Skeletal muscle satellite cell (primary cell): ENCODE data around the gene CACNG4.

Experiments used
- H3K27me3 ChIP-seq: 2 replicates; pipeline ENCODE4 v1.7.0; 2013; ENCODE audit warnings: low read length; ENCODE audit not compliant: control insufficient read depth, insufficient read depth
- H3K36me3 ChIP-seq: 2 replicates; pipeline ENCODE4 v1.7.0; 2013; ENCODE audit warnings: mild to moderate bottlenecking, control low read depth, low read length; ENCODE audit not compliant: insufficient read depth
- H3K4me1 ChIP-seq: 2 replicates; pipeline ENCODE4 v1.7.0; 2013; ENCODE audit warnings: low read length; ENCODE audit not compliant: control insufficient read depth, insufficient read depth
- H3K4me2 ChIP-seq: 2 replicates; pipeline ENCODE4 v1.7.0; 2013; ENCODE audit warnings: mild to moderate bottlenecking, low read length
- H3K4me3 ChIP-seq: 2 replicates; pipeline ENCODE4 v1.7.0; 2013; ENCODE audit warnings: low read length
- H3K9ac ChIP-seq: 2 replicates; pipeline ENCODE4 v1.7.0; 2013; ENCODE audit warnings: mild to moderate bottlenecking, low read depth, low read length, moderate library complexity
- H3K9me3 ChIP-seq: replicated peaks from 2 replicates; pipeline ENCODE4 v1.7.0; 2013; ENCODE audit warnings: mild to moderate bottlenecking, control low read depth, low read length

Gene CACNG4

GRCh38 chr17:66989579-66989978, 25.1 kb downstream of the CACNG4 start:
- no peak overlapping the region for H3K4me2 ChIP-seq

DNA sequence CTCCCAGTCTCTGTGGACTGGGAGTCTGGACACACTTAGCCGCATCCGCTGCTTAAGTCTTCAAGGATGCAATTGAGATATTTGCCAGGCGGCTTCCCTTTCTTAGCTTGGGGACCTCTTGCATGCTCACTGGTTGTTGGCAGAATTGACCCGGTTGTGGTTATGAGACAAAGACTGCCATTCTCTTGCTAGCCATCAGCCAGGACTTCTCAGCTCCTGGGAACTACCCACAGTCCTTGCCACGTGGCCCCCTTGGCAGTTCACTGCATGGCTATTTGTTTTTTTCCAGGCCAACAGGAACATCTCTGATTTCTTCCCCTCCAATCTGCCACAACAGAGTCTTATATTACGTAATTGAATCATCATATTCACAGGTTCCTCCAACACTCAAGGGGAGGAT, 25.5 kb downstream of the CACNG4 start:
- peaks cover 76% of the 10 kb centered on the region for H3K27me3 ChIP-seq

More at GRCh38 chr17:66989579-66989978, 25.1 kb downstream of the CACNG4 start:
- H3K4me3 ChIP-seq: no peak overlapping the region
- no peak overlapping the region for H3K9ac ChIP-seq
- no peaks in the 10 kb centered on the region for H3K4me1 ChIP-seq
- H3K27me3 ChIP-seq: peaks cover 77% of the 10 kb centered on the region
- H3K36me3 ChIP-seq: no peaks in the 10 kb centered on the region
- no peaks in the 10 kb centered on the region for H3K9me3 ChIP-seq

GRCh38 chr17:66992911-66993442, 28.5 kb downstream of the CACNG4 start:
- H3K9me3 ChIP-seq: no peaks in the 10 kb centered on the region
- H3K4me3 ChIP-seq: no peak overlapping the region
- no peaks in the 10 kb centered on the region for H3K4me1 ChIP-seq
- no peaks in the 10 kb centered on the region for H3K36me3 ChIP-seq
- no peak overlapping the region for H3K9ac ChIP-seq
- H3K27me3 ChIP-seq: peaks cover 53% of the 10 kb centered on the region
- H3K4me2 ChIP-seq: no peak overlapping the region

More for the DNA sequence above, 25.5 kb downstream of the CACNG4 start:
- Histone ChIP-seq H3K4me3 (no peak overlapping the region), H3K36me3 (no peaks in the 10 kb centered on the region), H3K4me1 (no peaks in the 10 kb centered on the region), H3K9ac (no peak overlapping the region), H3K9me3 (no peaks in the 10 kb centered on the region), H3K4me2 (no peak overlapping the region)

- Histone ChIP-seq H3K9ac (no peak overlapping the region), H3K4me1 (no peaks in the 10 kb centered on the region), H3K4me2 (no peak overlapping the region), H3K36me3 (no peaks in the 10 kb centered on the region), H3K4me3 (no peak overlapping the region), H3K9me3 (no peaks in the 10 kb centered on the region), H3K27me3 (peaks cover 51% of the 10 kb centered on the region)
These were observed 29.9 kb downstream of the CACNG4 start for GRCh38 chr17:66994361-66994760.

- no peak overlapping the region for H3K4me2 ChIP-seq
- no peaks in the 10 kb centered on the region for H3K4me1 ChIP-seq
- no peak overlapping the region for H3K4me3 ChIP-seq
- no peak overlapping the region for H3K9ac ChIP-seq
- no peaks in the 10 kb centered on the region for H3K9me3 ChIP-seq
- H3K27me3 ChIP-seq: peaks cover 51% of the 10 kb centered on the region
- H3K36me3 ChIP-seq: no peaks in the 10 kb centered on the region
These were observed 30.5 kb downstream of the CACNG4 start for GRCh38 chr17:66994930-66995535.

GRCh38 chr17:66995944-66996343, 31.4 kb downstream of the CACNG4 start:
- Histone ChIP-seq H3K9me3 (no peaks in the 10 kb centered on the region), H3K4me2 (no peak overlapping the region), H3K9ac (no peak overlapping the region), H3K36me3 (no peaks in the 10 kb centered on the region), H3K4me3 (no peak overlapping the region), H3K27me3 (peaks cover 54% of the 10 kb centered on the region), H3K4me1 (no peaks in the 10 kb centered on the region)

GRCh38 chr17:66996926-66997325, 32.4 kb downstream of the CACNG4 start:
- no peaks in the 10 kb centered on the region for H3K4me1 ChIP-seq
- no peak overlapping the region for H3K4me3 ChIP-seq
- H3K36me3 ChIP-seq: no peaks in the 10 kb centered on the region
- no peak overlapping the region for H3K4me2 ChIP-seq
- H3K9me3 ChIP-seq: no peaks in the 10 kb centered on the region
- H3K27me3 ChIP-seq: peaks cover 44% of the 10 kb centered on the region
- H3K9ac ChIP-seq: no peak overlapping the region

DNA sequence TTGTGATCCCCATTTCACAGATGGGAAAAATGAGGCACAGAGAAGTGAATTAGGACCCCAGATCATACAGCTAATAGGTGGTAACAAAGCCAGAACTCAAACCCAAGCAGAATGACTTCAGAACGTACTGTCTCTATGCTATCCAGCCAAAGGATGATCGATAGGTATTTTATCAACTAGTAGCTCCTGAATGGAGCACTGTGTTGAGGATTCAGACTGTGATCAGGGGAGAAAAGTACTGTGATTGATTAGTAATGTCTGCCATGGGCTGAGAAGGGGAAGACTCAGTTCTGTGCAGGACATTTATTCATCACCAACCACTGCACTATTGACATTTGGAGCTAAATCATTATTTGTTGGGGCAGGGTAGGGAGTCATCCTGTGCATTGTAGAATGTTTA, 38.7 kb downstream of the CACNG4 start:
- Histone ChIP-seq H3K27me3 (peaks cover 65% of the 10 kb centered on the region), H3K36me3 (no peaks in the 10 kb centered on the region), H3K9ac (no peak overlapping the region), H3K4me2 (no peak overlapping the region), H3K9me3 (no peaks in the 10 kb centered on the region), H3K4me1 (no peaks in the 10 kb centered on the region), H3K4me3 (no peak overlapping the region)

GRCh38 chr17:67004181-67004580, 39.7 kb downstream of the CACNG4 start:
- Histone ChIP-seq H3K4me1 (no peaks in the 10 kb centered on the region), H3K9ac (no peak overlapping the region), H3K27me3 (peaks cover 62% of the 10 kb centered on the region), H3K4me2 (no peak overlapping the region), H3K4me3 (no peak overlapping the region), H3K9me3 (no peaks in the 10 kb centered on the region), H3K36me3 (no peaks in the 10 kb centered on the region)

DNA sequence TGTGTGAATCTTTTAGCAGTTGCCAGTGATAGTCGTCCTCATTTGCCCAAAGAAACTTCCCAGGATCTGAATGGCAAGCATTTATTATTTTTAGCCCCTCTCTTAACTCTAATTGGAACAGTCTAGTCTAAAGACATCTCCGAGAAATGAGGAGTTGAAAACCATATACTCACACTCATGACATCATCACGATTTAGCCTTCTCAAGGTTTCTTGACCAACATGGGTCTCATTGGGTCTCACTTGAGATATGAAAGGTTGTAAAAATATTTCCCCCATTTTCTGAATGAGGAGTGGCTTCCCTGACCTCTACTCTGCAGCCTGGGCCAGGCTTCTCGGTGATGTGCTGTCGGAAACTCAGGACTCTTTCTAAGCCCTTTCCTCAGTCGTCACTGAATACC, 42.8 kb downstream of the CACNG4 start:
- H3K27me3 ChIP-seq: peaks cover 71% of the 10 kb centered on the region

GRCh38 chr17:67008101-67008500, 43.6 kb downstream of the CACNG4 start:
- Histone ChIP-seq H3K27me3 (peaks cover 65% of the 10 kb centered on the region), H3K4me3 (no peak overlapping the region), H3K36me3 (no peaks in the 10 kb centered on the region)

More for the DNA sequence above, 42.8 kb downstream of the CACNG4 start:
- no peak overlapping the region for H3K9ac ChIP-seq
- H3K4me1 ChIP-seq: no peaks in the 10 kb centered on the region
- H3K36me3 ChIP-seq: no peaks in the 10 kb centered on the region
- no peak overlapping the region for H3K4me2 ChIP-seq
- no peak overlapping the region for H3K4me3 ChIP-seq
- no peaks in the 10 kb centered on the region for H3K9me3 ChIP-seq

GRCh38 chr17:67011527-67012175, 47.1 kb downstream of the CACNG4 start:
- Histone ChIP-seq H3K4me2 (no peak overlapping the region), H3K4me1 (no peaks in the 10 kb centered on the region), H3K9ac (no peak overlapping the region), H3K27me3 (peaks cover 62% of the 10 kb centered on the region), H3K36me3 (no peaks in the 10 kb centered on the region), H3K4me3 (no peak overlapping the region), H3K9me3 (no peaks in the 10 kb centered on the region)

More at GRCh38 chr17:67008101-67008500, 43.6 kb downstream of the CACNG4 start:
- H3K4me1 ChIP-seq: no peaks in the 10 kb centered on the region
- H3K4me2 ChIP-seq: no peak overlapping the region
- no peaks in the 10 kb centered on the region for H3K9me3 ChIP-seq
- H3K9ac ChIP-seq: no peak overlapping the region
